Measurements from ENCODE around the gene KIF1B. TPM values are rescaled to one million over a fixed set of nuclear protein-coding genes. Genes with fewer than 3 reads are reported as not detected.

The KIF1B gene
- total and polyA plus RNA-seq, 2 experiments from 2014 or later, result 21.5 to 68.4 TPM

- Histone ChIP-seq H2AFZ (peak overlapping the region; percentile 94), H3K9me2 (ENCODE audit: insufficient read depth) (no peaks in the 10 kb centered on the region), H3K4me1 (ENCODE audit: insufficient read depth) (peaks cover 19% of the 10 kb centered on the region), H3K27me3 (ENCODE audit: insufficient read depth) (no peaks in the 10 kb centered on the region), H3K36me3 (ENCODE audit: insufficient read depth) (no peaks in the 10 kb centered on the region), H3F3A (replicated peaks; ENCODE audit: low read depth) (peaks cover 3% of the 10 kb centered on the region; the same call in 1 of the 2 replicates), H4K20me1 (replicated peaks; ENCODE audit: insufficient read depth) (peaks cover 38% of the 10 kb centered on the region), H3K79me2 (replicated peaks; ENCODE audit: insufficient read depth) (peaks cover 51% of the 10 kb centered on the region), H3K27ac (ENCODE audit: low read depth) (peak overlapping the region; percentile 95), H3K4me3 (peak overlapping the region; percentile 100), H3K4me2 (peak overlapping the region; percentile 99)
- Mint-ChIP-seq H3K27me3 (ENCODE audit: insufficient read depth, low read depth, poor library complexity) (peaks cover 20% of the 10 kb centered on the region), H3K27ac (peak overlapping the region; percentile 96), H3K9me3 (no peaks in the 10 kb centered on the region), H3K4me1 (peaks cover 25% of the 10 kb centered on the region), H3K36me3 (ENCODE audit: low read depth) (no peaks in the 10 kb centered on the region), H3K4me3 (peak overlapping the region; percentile 98)
- peak; percentile 9 for ATAC-seq
- DNase-seq (ENCODE audit: low spot score), result peak; percentile 77
- no peak for TF ChIP-seq CTCF (conservative IDR thresholded peaks at IDR 0.05; ENCODE audit: low read depth in 2 of 2)
- TF ChIP-seq ZNF331 (CRISPR knock-in tag; IDR thresholded peaks at IDR 0.05; ENCODE audit: low read depth), result no peak
- TF ChIP-seq ETS1 (IDR thresholded peaks at IDR 0.05), result no peak
- no peak for TF ChIP-seq REST (IDR thresholded peaks at IDR 0.05; ENCODE audit: unreplicated experiment)
- TF ChIP-seq NANOG (IDR thresholded peaks at IDR 0.05; ENCODE audit: borderline replicate concordance), result no peak
These were observed 753 bp downstream of the KIF1B start for GRCh38 chr1:10210841-10211804.
